RPMI7951 (cell line): ENCODE results near the gene ADORA1. TPM values are rescaled to one million over a fixed set of nuclear protein-coding genes. Genes with fewer than 3 reads are reported as not detected.
A peak's percentile ranks its signal among the peaks of the same experiment; 100 is the strongest.

Source experiments
- DNase-seq: peaks from one replicate; pipeline ENCODE4 v3.0.0-alpha.2; 2012; ENCODE audit warnings: low read depth
- total RNA-seq: library from RNA; depleted of rRNA; stranded (reverse); fragments of >200 nt; shearing (Covaris generic); gene quantifications from 2 replicates; pipeline ENCODE4 v1.2.3, GENCODE V29; 2014

The ADORA1 gene
- total RNA-seq, 1 experiment from 2014 or later: 15.0 TPM

- DNase-seq: no peak
Measured at GRCh38 chr1:203121186-203122015, 6.1 kb upstream of the ADORA1 start.

GRCh38 chr1:203122159-203122558 lies 5.4 kb upstream of the ADORA1 start:
- no peak for DNase-seq

GRCh38 chr1:203124011-203124410 lies 3.5 kb upstream of the ADORA1 start:
- no peak for DNase-seq

GRCh38 chr1:203124546-203125317 lies 2.8 kb upstream of the ADORA1 start:
- DNase-seq: peak; percentile 52

- peak; percentile 38 for DNase-seq
Measured at GRCh38 chr1:203126151-203126865, 1.2 kb upstream of the ADORA1 start.

- DNase-seq: peak; percentile 34
Measured at GRCh38 chr1:203126866-203127665, 460 bp upstream of the ADORA1 start.

GRCh38 chr1:203128431-203128715 lies 847 bp downstream of the ADORA1 start:
- DNase-seq: no peak

GRCh38 chr1:203128716-203129500 lies 1.4 kb downstream of the ADORA1 start:
- DNase-seq: no peak

- peak; percentile 52 for DNase-seq
Measured at GRCh38 chr1:203129501-203130231, 2.1 kb downstream of the ADORA1 start.

- DNase-seq: no peak
Measured at GRCh38 chr1:203130358-203130985, 2.9 kb downstream of the ADORA1 start.

- DNase-seq: no peak
Measured at GRCh38 chr1:203131548-203132200, 4.1 kb downstream of the ADORA1 start.

- peak; percentile 87 for DNase-seq
Measured at GRCh38 chr1:203133970-203134725, 6.6 kb downstream of the ADORA1 start.

GRCh38 chr1:203135636-203136305 lies 8.2 kb downstream of the ADORA1 start:
- DNase-seq: peak; percentile 68

- no peak for DNase-seq
Measured at GRCh38 chr1:203136409-203137042, 9.0 kb downstream of the ADORA1 start.

- DNase-seq: no peak
Measured at GRCh38 chr1:203137324-203137723, 9.8 kb downstream of the ADORA1 start.

GRCh38 chr1:203138066-203138465 lies 10.5 kb downstream of the ADORA1 start:
- DNase-seq: no peak

GRCh38 chr1:203139976-203140475 lies 12.5 kb downstream of the ADORA1 start:
- no peak for DNase-seq
